GM18909 (cell line): ENCODE data around the gene RGL3.
A peak's percentile ranks its signal among the peaks of the same experiment; 100 is the strongest.
"Not testable (repeated sequence)": the region's sequence is repeated elsewhere in the genome, so short reads cannot be mapped to it uniquely, and the experiment has no call there.

Experiments used
- ATAC-seq: cut with Tn5 transposase; IDR thresholded peaks from one replicate; pipeline ENCODE4 v1.9.1; 2021; ENCODE audit warnings: mild to moderate bottlenecking; ENCODE audit not compliant: unreplicated experiment, poor library complexity

The RGL3 gene

GRCh38 chr19:11450570-11451326 is 31.6 kb upstream of the RGL3 start:
- ATAC-seq: no peak

- ATAC-seq: no peak
These were observed 29.9 kb upstream of the RGL3 start for GRCh38 chr19:11448923-11449554.

- no peak for ATAC-seq
These were observed 29.3 kb upstream of the RGL3 start for GRCh38 chr19:11448410-11448809.

- no peak for ATAC-seq
These were observed 28.5 kb upstream of the RGL3 start for GRCh38 chr19:11447347-11448262.

GRCh38 chr19:11446652-11447301 is 27.7 kb upstream of the RGL3 start:
- ATAC-seq: no peak

GRCh38 chr19:11446271-11446651 is 27.1 kb upstream of the RGL3 start:
- ATAC-seq: no peak

GRCh38 chr19:11445141-11445540 is 26.0 kb upstream of the RGL3 start:
- no peak for ATAC-seq

GRCh38 chr19:11444059-11444458 is 24.9 kb upstream of the RGL3 start:
- ATAC-seq: no peak

GRCh38 chr19:11437955-11438354 is 18.8 kb upstream of the RGL3 start:
- no peak for ATAC-seq

GRCh38 chr19:11435833-11436313 is 16.8 kb upstream of the RGL3 start:
- ATAC-seq: no peak

- ATAC-seq: peak; percentile 90
These were observed 16.1 kb upstream of the RGL3 start, which contains the start of the genes ODAD3 and PRKCSH for GRCh38 chr19:11435057-11435832. Gene ODAD3, minus strand, starts transcription at chr19:11435121. Its CDS starts 105 bp downstream, at chr19:11435016. Gene PRKCSH, plus strand, starts transcription at chr19:11435635. Its CDS starts 483 bp downstream, at chr19:11436118.

- ATAC-seq: peak; percentile 0
These were observed 15.6 kb upstream of the RGL3 start for GRCh38 chr19:11434703-11435056.

GRCh38 chr19:11433526-11433925 is 14.4 kb upstream of the RGL3 start:
- not testable (repeated sequence) for ATAC-seq

GRCh38 chr19:11426656-11427055 is 7.5 kb upstream of the RGL3 start:
- no peak for ATAC-seq

- no peak for ATAC-seq
These were observed 6.8 kb upstream of the RGL3 start for GRCh38 chr19:11425719-11426457.

GRCh38 chr19:11423791-11424181 is 4.7 kb upstream of the RGL3 start:
- no peak for ATAC-seq

- no peak for ATAC-seq
These were observed 4.2 kb upstream of the RGL3 start for GRCh38 chr19:11423164-11423790.
